Measurements from ENCODE around the gene ABHD5.

The ABHD5 gene

GRCh38 chr3:43686333-43686699 is 4.4 kb upstream of the ABHD5 start:
- DNase-seq, result no peak

- no peak for DNase-seq
These were observed 3.8 kb upstream of the ABHD5 start for GRCh38 chr3:43686700-43687498.

- no peak for DNase-seq
These were observed 3.3 kb upstream of the ABHD5 start for GRCh38 chr3:43687499-43687811.

- no peak for DNase-seq
These were observed 2.5 kb upstream of the ABHD5 start for GRCh38 chr3:43688245-43688650.

- DNase-seq, result no peak
These were observed 1.6 kb upstream of the ABHD5 start for GRCh38 chr3:43689166-43689565.

GRCh38 chr3:43689766-43690399 is 855 bp upstream of the ABHD5 start:
- DNase-seq, result no peak

- DNase-seq, result peak in 12 of 14 donors; percentile 16 to 64 (median 48)
These were observed 620 bp downstream of the ABHD5 start for GRCh38 chr3:43691120-43691995.

- no peak for DNase-seq
These were observed 1.5 kb downstream of the ABHD5 start for GRCh38 chr3:43692085-43692855.

GRCh38 chr3:43692971-43693370 is 2.2 kb downstream of the ABHD5 start:
- DNase-seq, result no peak

GRCh38 chr3:43693594-43693993 is 2.9 kb downstream of the ABHD5 start:
- DNase-seq, result no peak

GRCh38 chr3:43695443-43695842 is 4.7 kb downstream of the ABHD5 start:
- no peak for DNase-seq

- no peak for DNase-seq
These were observed 5.1 kb downstream of the ABHD5 start for GRCh38 chr3:43695863-43696262.

- no peak for DNase-seq
These were observed 5.7 kb downstream of the ABHD5 start for GRCh38 chr3:43696441-43696840.

GRCh38 chr3:43696881-43697280 is 6.1 kb downstream of the ABHD5 start:
- no peak for DNase-seq

GRCh38 chr3:43699864-43700263 is 9.1 kb downstream of the ABHD5 start:
- DNase-seq, result no peak

- no peak for DNase-seq
These were observed 14.0 kb downstream of the ABHD5 start for GRCh38 chr3:43704697-43705096.

- no peak for DNase-seq
These were observed 15.6 kb downstream of the ABHD5 start for GRCh38 chr3:43706342-43706741.

- DNase-seq, result no peak
These were observed 16.5 kb downstream of the ABHD5 start for GRCh38 chr3:43707266-43707665.

GRCh38 chr3:43707998-43708397 is 17.3 kb downstream of the ABHD5 start:
- no peak for DNase-seq

GRCh38 chr3:43709022-43709421 is 18.3 kb downstream of the ABHD5 start:
- no peak for DNase-seq

GRCh38 chr3:43710607-43711006 is 19.9 kb downstream of the ABHD5 start:
- DNase-seq, result no peak

GRCh38 chr3:43718296-43718695 is 27.6 kb downstream of the ABHD5 start:
- no peak for DNase-seq

All from C1 segment of cervical spinal cord (tissue), 14 donors.